Activated T-helper 1 cell treated with anti-CD3 and anti-CD28 coated beads, Interleukin-12 subunit alpha, Interleukin-12 subunit beta, Interleukin-2, Interleukin-4 antibody, amounts not matched to agents 30 ng/mL and 10 ng/mL and 1 ng/mL, durations not matched to agents 14 hours and 24 hours and 36 hours (primary cell): ENCODE results near the gene WDFY4. TPM values are rescaled to one million over a fixed set of nuclear protein-coding genes. Genes with fewer than 3 reads are reported as not detected.

Source experiments
- DNase-seq: peaks from one replicate; pipeline ENCODE4 v3.0.0; 2021; ENCODE audit warnings: low spot score
- H3K27ac Mint-ChIP-seq: one replicate; pipeline ENCODE4 v1.8.0; 2021; ENCODE audit warnings: mild to moderate bottlenecking, mixed read lengths
- H3K27me3 Mint-ChIP-seq: one replicate; pipeline ENCODE4 v1.8.0; 2022; ENCODE audit warnings: mild to moderate bottlenecking, moderate library complexity, mixed read lengths; ENCODE audit not compliant: insufficient read depth
- H3K36me3 Mint-ChIP-seq: one replicate; pipeline ENCODE4 v1.8.0; 2021; ENCODE audit warnings: low read depth, mixed read lengths
- H3K4me1 Mint-ChIP-seq: one replicate; pipeline ENCODE4 v1.8.0; 2021; ENCODE audit warnings: low read depth, mixed read lengths
- H3K4me3 Mint-ChIP-seq: one replicate; pipeline ENCODE4 v1.8.0; 2021; ENCODE audit warnings: mild to moderate bottlenecking, moderate library complexity, mixed read lengths
- H3K9me3 Mint-ChIP-seq: one replicate; pipeline ENCODE4 v1.8.0; 2021; ENCODE audit warnings: mixed read lengths
- intact Hi-C: fragments of 100-400 bp; cut with micrococcal nuclease; formaldehyde crosslinking; loops from one replicate; pipeline ENCODE4 v1.15.1; 2024
- total RNA-seq: library from RNA; stranded (reverse); gene quantifications from 2 replicates; pipeline ENCODE4 v1.2.3, GENCODE V29; 2022

Gene WDFY4
- total RNA-seq, 1 donor from 2014 or later: 0.08 TPM

DNA sequence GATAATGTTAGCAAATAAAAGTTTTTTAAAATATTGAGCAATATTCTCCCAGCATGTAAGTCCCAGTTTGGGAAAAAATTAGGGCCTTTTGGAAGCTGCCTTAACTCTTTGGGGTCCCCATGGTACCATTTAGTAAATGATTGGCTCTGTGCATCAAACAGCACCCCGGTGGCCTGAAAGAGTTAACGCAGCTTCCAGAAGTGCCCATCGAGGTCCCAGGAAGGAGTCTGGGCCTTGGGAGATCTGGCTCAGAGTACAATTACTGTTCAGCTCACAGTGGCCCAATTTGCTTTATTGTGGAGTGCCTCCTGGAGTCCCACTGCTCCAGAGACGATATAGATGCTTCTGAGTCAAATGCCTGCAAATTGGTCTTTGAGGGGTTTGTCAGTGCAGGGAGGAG is 31.7 kb downstream of the WDFY4 start:
- DNase-seq: no peak
- H3K27ac Mint-ChIP-seq: no peak overlapping the region
- H3K9me3 Mint-ChIP-seq: no peaks in the 10 kb centered on the region
- intact Hi-C loops: no loop called here
- H3K36me3 Mint-ChIP-seq: no peaks in the 10 kb centered on the region
- H3K4me3 Mint-ChIP-seq: no peak overlapping the region
- no peaks in the 10 kb centered on the region for H3K4me1 Mint-ChIP-seq
- H3K27me3 Mint-ChIP-seq: no peaks in the 10 kb centered on the region

GRCh38 chr10:48720611-48721010 is 35.9 kb downstream of the WDFY4 start:
- H3K36me3 Mint-ChIP-seq: no peaks in the 10 kb centered on the region
- H3K4me3 Mint-ChIP-seq: no peak overlapping the region
- H3K27me3 Mint-ChIP-seq: no peaks in the 10 kb centered on the region
- intact Hi-C loops: no loop called here
- DNase-seq: no peak
- no peak overlapping the region for H3K27ac Mint-ChIP-seq
- H3K4me1 Mint-ChIP-seq: no peaks in the 10 kb centered on the region
- H3K9me3 Mint-ChIP-seq: no peaks in the 10 kb centered on the region

- Mint-ChIP-seq H3K4me3 (no peak overlapping the region), H3K9me3 (no peaks in the 10 kb centered on the region), H3K4me1 (no peaks in the 10 kb centered on the region), H3K36me3 (no peaks in the 10 kb centered on the region), H3K27ac (no peak overlapping the region), H3K27me3 (no peaks in the 10 kb centered on the region)
- intact Hi-C loops: no loop called here
- no peak for DNase-seq
These were observed 37.8 kb downstream of the WDFY4 start for GRCh38 chr10:48722153-48723145.

DNA sequence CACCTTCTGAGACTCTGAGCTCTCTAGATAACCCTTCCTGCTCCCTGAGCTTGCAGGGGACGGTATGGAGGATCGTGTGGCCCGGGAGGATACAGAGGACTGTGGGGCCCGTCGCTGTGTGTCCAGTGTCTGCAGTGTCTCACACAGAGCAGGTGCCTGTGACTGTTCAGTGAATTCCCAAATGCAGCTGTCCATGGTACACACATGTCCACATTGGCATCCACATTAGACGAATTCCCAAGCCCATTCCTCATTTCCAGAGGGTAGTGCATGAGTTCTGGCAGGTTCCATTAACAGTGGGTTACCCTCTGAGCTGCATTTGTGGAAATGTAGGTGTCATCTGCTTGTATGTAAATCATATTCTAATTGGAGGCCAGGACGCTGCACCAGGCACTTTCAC is 39.5 kb downstream of the WDFY4 start:
- no peak overlapping the region for H3K4me3 Mint-ChIP-seq
- no peak overlapping the region for H3K27ac Mint-ChIP-seq
- H3K9me3 Mint-ChIP-seq: no peaks in the 10 kb centered on the region
- no peaks in the 10 kb centered on the region for H3K36me3 Mint-ChIP-seq
- DNase-seq: no peak
- intact Hi-C loops: no loop called here
- H3K27me3 Mint-ChIP-seq: no peaks in the 10 kb centered on the region
- H3K4me1 Mint-ChIP-seq: no peaks in the 10 kb centered on the region

DNA sequence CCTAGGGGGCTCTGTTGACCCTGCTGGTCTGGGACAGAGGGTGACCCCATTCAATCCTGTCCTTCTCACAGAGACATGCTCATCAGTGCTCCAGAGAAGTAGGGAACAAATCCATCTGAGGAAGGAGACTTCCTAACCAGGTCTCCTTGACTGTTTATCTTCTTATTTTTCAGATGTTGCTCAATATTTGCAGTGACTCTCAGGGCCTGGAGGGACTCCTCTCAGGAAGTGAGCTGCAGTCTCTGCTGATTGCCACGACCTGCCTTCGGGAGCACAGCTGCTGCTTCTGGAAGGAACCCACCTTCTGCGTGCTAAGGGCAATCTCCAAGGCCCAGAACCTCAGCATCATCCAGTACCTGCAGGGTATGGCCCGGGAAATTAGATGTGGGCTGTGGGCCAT is 41.0 kb downstream of the WDFY4 start:
- no peaks in the 10 kb centered on the region for H3K4me1 Mint-ChIP-seq
- peaks cover 1% of the 10 kb centered on the region for H3K27me3 Mint-ChIP-seq
- no peaks in the 10 kb centered on the region for H3K36me3 Mint-ChIP-seq
- no peak overlapping the region for H3K4me3 Mint-ChIP-seq
- no peak for DNase-seq
- intact Hi-C loops: no loop called here
- H3K9me3 Mint-ChIP-seq: no peaks in the 10 kb centered on the region
- H3K27ac Mint-ChIP-seq: no peak overlapping the region

DNA sequence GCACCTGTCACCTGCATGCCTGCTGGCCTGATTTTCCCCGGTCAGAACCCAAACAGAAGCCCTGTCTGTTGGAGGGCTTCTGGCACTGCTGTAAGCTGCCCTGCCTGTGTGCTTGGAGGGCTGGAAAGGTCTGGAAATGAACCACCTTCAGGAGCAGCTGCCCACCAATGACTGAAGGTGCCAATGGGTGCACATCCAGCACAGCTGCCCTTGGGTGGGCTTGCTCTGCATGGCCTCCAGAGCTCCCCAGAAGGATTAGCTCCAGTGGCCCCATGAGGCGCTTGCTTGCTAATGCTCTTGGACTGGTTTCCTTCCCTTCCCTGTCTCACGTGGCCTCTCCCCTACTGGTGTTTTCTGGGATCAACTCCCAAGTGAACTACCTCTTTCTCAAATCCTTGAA is 43.2 kb downstream of the WDFY4 start:
- Mint-ChIP-seq H3K4me1 (no peaks in the 10 kb centered on the region), H3K4me3 (no peak overlapping the region), H3K36me3 (no peaks in the 10 kb centered on the region), H3K9me3 (no peaks in the 10 kb centered on the region), H3K27me3 (peaks cover 1% of the 10 kb centered on the region), H3K27ac (no peak overlapping the region)
- intact Hi-C loops: no loop called here
- DNase-seq: no peak

DNA sequence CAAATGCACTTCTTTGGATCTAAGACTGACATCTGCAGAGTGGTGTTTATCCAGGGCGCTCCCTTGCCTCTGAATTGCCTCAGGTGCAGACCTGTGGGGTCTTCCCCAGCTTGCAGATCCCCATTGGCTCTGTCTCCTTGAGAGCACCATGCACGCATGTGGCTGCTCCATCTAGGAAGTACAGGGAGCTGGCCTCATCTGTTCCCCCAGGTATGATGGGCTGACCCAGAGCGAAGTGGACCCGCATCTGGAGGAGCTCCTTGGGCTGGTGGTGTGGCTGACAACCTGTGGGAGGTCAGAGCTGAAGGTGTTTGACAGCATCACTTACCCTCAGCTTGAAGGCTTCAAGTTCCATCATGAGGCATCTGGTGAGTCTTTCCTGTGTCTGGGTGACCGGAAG is 44.5 kb downstream of the WDFY4 start:
- no peak overlapping the region for H3K27ac Mint-ChIP-seq
- peaks cover 1% of the 10 kb centered on the region for H3K27me3 Mint-ChIP-seq
- intact Hi-C loops: no loop called here
- no peaks in the 10 kb centered on the region for H3K36me3 Mint-ChIP-seq
- H3K9me3 Mint-ChIP-seq: no peaks in the 10 kb centered on the region
- no peak for DNase-seq
- H3K4me3 Mint-ChIP-seq: no peak overlapping the region
- H3K4me1 Mint-ChIP-seq: no peaks in the 10 kb centered on the region

DNA sequence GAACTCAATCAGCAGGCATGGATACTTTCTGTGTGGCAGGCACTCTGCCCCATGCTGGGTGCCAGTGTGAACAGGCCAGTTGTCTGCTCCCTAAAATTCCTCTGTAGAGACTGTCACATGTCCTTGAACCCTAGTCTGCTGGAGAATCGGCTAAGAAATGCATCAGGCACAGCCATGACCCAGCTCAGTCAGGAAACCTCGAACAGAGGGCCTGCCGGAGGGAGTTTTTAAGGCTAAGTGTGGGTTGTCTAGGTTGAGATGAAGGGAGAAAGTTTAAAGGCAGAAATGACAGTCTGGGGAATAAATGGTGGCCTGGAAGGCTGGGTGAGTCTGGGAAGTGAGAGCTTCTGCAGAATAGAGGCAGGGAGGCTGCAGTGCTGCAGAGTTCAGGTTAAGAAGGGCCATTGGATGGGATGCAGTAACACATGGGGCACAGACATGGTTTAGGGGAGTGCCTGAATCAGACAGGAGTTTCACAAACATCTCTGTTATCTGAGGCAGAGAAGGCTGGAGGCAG is 45.3 kb downstream of the WDFY4 start:
- H3K4me3 Mint-ChIP-seq: no peak overlapping the region

GRCh38 chr10:48731141-48731540 is 46.5 kb downstream of the WDFY4 start:
- Mint-ChIP-seq H3K4me3 (no peak overlapping the region), H3K4me1 (no peaks in the 10 kb centered on the region), H3K9me3 (no peaks in the 10 kb centered on the region), H3K27ac (no peak overlapping the region), H3K27me3 (peaks cover 1% of the 10 kb centered on the region), H3K36me3 (no peaks in the 10 kb centered on the region)
- intact Hi-C loops: no loop called here
- no peak for DNase-seq

More for the DNA sequence above, 45.3 kb downstream of the WDFY4 start:
- Mint-ChIP-seq H3K27me3 (peaks cover 1% of the 10 kb centered on the region), H3K4me1 (no peaks in the 10 kb centered on the region), H3K27ac (no peak overlapping the region), H3K9me3 (no peaks in the 10 kb centered on the region), H3K36me3 (no peaks in the 10 kb centered on the region)
- DNase-seq: no peak
- intact Hi-C loops: no loop called here

GRCh38 chr10:48731654-48732053 is 47.0 kb downstream of the WDFY4 start:
- no peak overlapping the region for H3K4me3 Mint-ChIP-seq
- no peaks in the 10 kb centered on the region for H3K36me3 Mint-ChIP-seq
- no peaks in the 10 kb centered on the region for H3K4me1 Mint-ChIP-seq
- DNase-seq: no peak
- peaks cover 1% of the 10 kb centered on the region for H3K27me3 Mint-ChIP-seq
- intact Hi-C loops: no loop called here
- H3K9me3 Mint-ChIP-seq: no peaks in the 10 kb centered on the region
- H3K27ac Mint-ChIP-seq: no peak overlapping the region

GRCh38 chr10:48733329-48733728 is 48.7 kb downstream of the WDFY4 start:
- DNase-seq: no peak
- Mint-ChIP-seq H3K27ac (no peak overlapping the region), H3K36me3 (no peaks in the 10 kb centered on the region), H3K27me3 (peaks cover 1% of the 10 kb centered on the region), H3K4me3 (no peak overlapping the region), H3K4me1 (no peaks in the 10 kb centered on the region), H3K9me3 (no peaks in the 10 kb centered on the region)
- intact Hi-C loops: no loop called here

- no peaks in the 10 kb centered on the region for H3K9me3 Mint-ChIP-seq
- intact Hi-C loops: no loop called here
- peaks cover 2% of the 10 kb centered on the region for H3K27me3 Mint-ChIP-seq
- no peaks in the 10 kb centered on the region for H3K36me3 Mint-ChIP-seq
- H3K4me1 Mint-ChIP-seq: no peaks in the 10 kb centered on the region
- DNase-seq: no peak
- H3K27ac Mint-ChIP-seq: no peak overlapping the region
- H3K4me3 Mint-ChIP-seq: no peak overlapping the region
These were observed 51.2 kb downstream of the WDFY4 start for GRCh38 chr10:48735836-48736390.

DNA sequence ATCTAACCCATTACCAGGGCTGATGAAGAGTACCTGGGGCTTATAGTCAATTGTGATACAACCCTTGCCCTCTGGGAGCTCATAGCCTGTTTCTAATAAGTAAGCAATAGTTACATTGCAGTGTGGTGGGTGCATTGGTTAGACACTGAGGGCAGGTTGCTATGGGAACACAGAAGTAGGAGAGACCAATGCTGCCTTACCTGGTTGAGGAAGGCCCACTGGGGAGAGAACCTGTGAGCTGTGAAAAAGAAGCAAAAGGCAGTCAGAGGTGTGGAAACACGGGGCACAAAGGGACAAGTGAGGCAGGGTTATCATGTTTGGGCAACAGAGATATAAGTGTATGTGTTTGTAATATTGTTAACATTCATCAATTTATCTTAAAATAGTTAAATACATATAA is 51.9 kb downstream of the WDFY4 start:
- intact Hi-C loops: no loop called here

More for the DNA sequence above, 51.9 kb downstream of the WDFY4 start:
- Mint-ChIP-seq H3K36me3 (no peaks in the 10 kb centered on the region), H3K9me3 (no peaks in the 10 kb centered on the region), H3K4me3 (no peak overlapping the region), H3K4me1 (no peaks in the 10 kb centered on the region), H3K27ac (no peak overlapping the region), H3K27me3 (peaks cover 3% of the 10 kb centered on the region)
- no peak for DNase-seq
